ENCODE data around the gene ZNF330.

- TF ChIP-seq POLR2AphosphoS5 (IDR thresholded peaks at IDR 0.05) (no peak), EP300 (IDR thresholded peaks at IDR 0.05) (no peak), CTCF (IDR thresholded peaks at IDR 0.05) (no peak), POLR2A (IDR thresholded peaks at IDR 0.05) (no peak)
These were observed 23.7 kb downstream of the ZNF330 start for GRCh38 chr4:141244419-141244818.
